Measurements from ENCODE around the gene LDLRAP1.
A peak's percentile ranks its signal among the peaks of the same experiment; 100 is the strongest.
"Not testable (repeated sequence)": the region's sequence is repeated elsewhere in the genome, so short reads cannot be mapped to it uniquely, and the experiment has no call there.

The LDLRAP1 gene

GRCh38 chr1:25577134-25577920 is 33.9 kb downstream of the LDLRAP1 start:
- no peak for DNase-seq (ENCODE audit: low read depth)

- DNase-seq (ENCODE audit: low read depth): no peak
These were observed 36.2 kb downstream of the LDLRAP1 start for GRCh38 chr1:25579292-25580252.

GRCh38 chr1:25580927-25581326 is 37.5 kb downstream of the LDLRAP1 start:
- no peak for DNase-seq (ENCODE audit: low read depth)

GRCh38 chr1:25581764-25582163 is 38.4 kb downstream of the LDLRAP1 start:
- no peak for DNase-seq (ENCODE audit: low read depth)

GRCh38 chr1:25583519-25584370 is 40.3 kb downstream of the LDLRAP1 start:
- DNase-seq (ENCODE audit: low read depth): no peak

GRCh38 chr1:25586181-25586588 is 42.8 kb downstream of the LDLRAP1 start:
- no peak for DNase-seq (ENCODE audit: low read depth)

GRCh38 chr1:25587290-25587689 is 43.9 kb downstream of the LDLRAP1 start:
- no peak for DNase-seq (ENCODE audit: low read depth)

GRCh38 chr1:25588224-25588623 is 44.8 kb downstream of the LDLRAP1 start:
- DNase-seq (ENCODE audit: low read depth): not testable (repeated sequence)

GRCh38 chr1:25588786-25589185 is 45.4 kb downstream of the LDLRAP1 start:
- not testable (repeated sequence) for DNase-seq (ENCODE audit: low read depth)

GRCh38 chr1:25590096-25590824 is 46.9 kb downstream of the LDLRAP1 start:
- DNase-seq (ENCODE audit: low read depth): no peak

- no peak for DNase-seq (ENCODE audit: low read depth)
These were observed 50.5 kb downstream of the LDLRAP1 start for GRCh38 chr1:25593861-25594260.

- DNase-seq (ENCODE audit: low read depth): no peak
These were observed 51.6 kb downstream of the LDLRAP1 start for GRCh38 chr1:25594971-25595370.

GRCh38 chr1:25596641-25597040 is 53.2 kb downstream of the LDLRAP1 start:
- DNase-seq (ENCODE audit: low read depth): not testable (repeated sequence)

- DNase-seq (ENCODE audit: low read depth): no peak
These were observed 55.5 kb downstream of the LDLRAP1 start for GRCh38 chr1:25598879-25599278.

- DNase-seq (ENCODE audit: low read depth): no peak
These were observed 56.7 kb downstream of the LDLRAP1 start for GRCh38 chr1:25599969-25600610.

GRCh38 chr1:25600971-25601699 is 57.7 kb downstream of the LDLRAP1 start:
- DNase-seq (ENCODE audit: low read depth): not testable (repeated sequence)

GRCh38 chr1:25603779-25604538 is 60.6 kb downstream of the LDLRAP1 start:
- not testable (repeated sequence) for DNase-seq (ENCODE audit: low read depth)

GRCh38 chr1:25607123-25607522 is 63.7 kb downstream of the LDLRAP1 start:
- no peak for DNase-seq (ENCODE audit: low read depth)

- DNase-seq (ENCODE audit: low read depth): peak; percentile 36
These were observed 65.2 kb downstream of the LDLRAP1 start for GRCh38 chr1:25608488-25609178.
